K562 (cell line): Measurements from ENCODE around the gene THOP1. TPM values are rescaled to one million over a fixed set of nuclear protein-coding genes. Genes with fewer than 3 reads are reported as not detected.

Experiments used
- ATAC-seq: fragments of 200-7000 bp; cut with Tn5 transposase; 3 replicates; pipeline ENCODE4 v1.9.1; 2020; ENCODE audit warnings: moderate library complexity
- BruUV-seq: library from RNA; stranded (reverse); fragments of 400-500 nt; replicated peaks from 2 replicates; lab custom pipeline; 2021; lab: Mats Ljungman, UMichigan
- CTCF ChIA-PET: fragments of 300-600 bp; formaldehyde crosslinking; extraction: SDS; loops from one replicate; lab custom pipeline; 2021; ENCODE audit warnings: low intra/inter-chr PET ratio; lab: Yijun Ruan, JAX
- POLR2A ChIA-PET: fragments of 300-600, 350-650 bp; sonication (Branson Sonifier 250); formaldehyde crosslinking; extraction: SDS; loops from one replicate; lab custom pipeline; 2021; ENCODE audit warnings: antibody characterized with exemption, inconsistent platforms; lab: Yijun Ruan, JAX
- DNase-seq, 4 experiments: peaks; one replicate each; pipeline versions ENCODE4 v3.0.0 to v3.0.0-alpha.2; 2011 to 2018; ENCODE audit warnings: low spot score in 3 of 4, mixed read lengths in 3 of 4; ENCODE audit errors: extremely low read depth in 1 of 4
- FAIRE-seq: peaks from 2 replicates; lab custom pipeline; 2011; peaks lifted over from hg19 to GRCh38; lab: Jason Lieb, UNC
- H2AFZ ChIP-seq: 2 replicates; pipeline ENCODE4 v1.6.0; 2011; ENCODE audit warnings: low read depth, low read length, control low read depth, inconsistent platforms
- H3K27ac ChIP-seq: fragments of 200-600 bp; 3 replicates; pipeline ENCODE4 v1.8.0; 2011; ENCODE audit warnings: low read depth, mild to moderate bottlenecking, control low read depth, inconsistent platforms, low read length, moderate library complexity, mixed read lengths; ENCODE audit errors: extremely low read depth
- H3K27me3 ChIP-seq, 2 experiments: fragments of 300-600 bp in 1 of 2; 2 replicates in 1 of 2; 3 replicates in 1 of 2; pipeline versions ENCODE4 v1.6.0 to v1.8.0; 2011; ENCODE audit warnings: inconsistent platforms in 2 of 2, low read length in 2 of 2, mild to moderate bottlenecking in 1 of 2, mixed read lengths in 1 of 2, moderate library complexity in 1 of 2; ENCODE audit not compliant: control insufficient read depth in 2 of 2, insufficient read depth in 2 of 2
- H3K36me3 ChIP-seq: fragments of 300-600 bp; 3 replicates; pipeline ENCODE4 v1.8.0; 2011; ENCODE audit warnings: mild to moderate bottlenecking, low read length, inconsistent platforms; ENCODE audit not compliant: control insufficient read depth, insufficient read depth
- H3K4me1 ChIP-seq, 2 experiments: fragments of 200-600 bp in 1 of 2; replicated peaks in 1 of 2; 2 replicates in 1 of 2; 3 replicates in 1 of 2; pipeline versions ENCODE4 v1.5.1 to v1.8.0; 2011; ENCODE audit warnings: inconsistent platforms in 2 of 2, low read length in 2 of 2, mild to moderate bottlenecking in 1 of 2, mixed read lengths in 1 of 2, moderate library complexity in 1 of 2; ENCODE audit not compliant: control insufficient read depth in 2 of 2, insufficient read depth in 2 of 2
- H3K4me2 ChIP-seq: 2 replicates; pipeline ENCODE4 v1.6.1; 2011; ENCODE audit warnings: low read length, control low read depth, inconsistent platforms, mixed read lengths; ENCODE audit not compliant: insufficient read depth
- H3K4me3 ChIP-seq: fragments of 200-600 bp; sonication (generic), shearing (Covaris generic); 2 replicates; pipeline ENCODE4 v1.5.1; 2016; ENCODE audit warnings: control low read depth, inconsistent platforms
- H3K79me2 ChIP-seq: fragments of 200-600 bp; 3 replicates; pipeline ENCODE4 v1.8.0; 2011; ENCODE audit warnings: low read length, inconsistent platforms; ENCODE audit not compliant: control insufficient read depth, insufficient read depth
- H3K9ac ChIP-seq, 2 experiments: 2 replicates each; pipeline versions ENCODE4 v1.6.0 to v1.6.1; 2011; ENCODE audit warnings: low read depth in 2 of 2, low read length in 2 of 2, control low read depth in 1 of 2, inconsistent platforms in 1 of 2, mild to moderate bottlenecking in 1 of 2, mixed read lengths in 1 of 2; ENCODE audit not compliant: insufficient read depth in 1 of 2
- H3K9me1 ChIP-seq: one replicate; pipeline ENCODE4 v1.6.0; 2011; ENCODE audit warnings: inconsistent platforms, mild to moderate bottlenecking, low read length, moderate library complexity; ENCODE audit not compliant: control insufficient read depth, insufficient read depth
- H3K9me3 ChIP-seq: replicated peaks from 2 replicates; pipeline ENCODE4 v1.5.1; 2011; ENCODE audit warnings: low read depth, low read length, inconsistent platforms; ENCODE audit not compliant: control insufficient read depth, insufficient read depth
- H4K20me1 ChIP-seq: replicated peaks from 2 replicates; pipeline ENCODE4 v1.6.1; 2011; ENCODE audit warnings: low read length, inconsistent platforms, mixed read lengths; ENCODE audit not compliant: control insufficient read depth, insufficient read depth
- BACH1 ChIP-seq: fragments of 200-800 bp; sonication (Bioruptor generic); IDR thresholded peaks from 2 replicates; pipeline ENCODE4 v1.6.1; 2016; ENCODE audit warnings: missing genetic modification characterization, missing compliant biosample characterization
- FOXK2 ChIP-seq, 2 experiments: fragments of 450-650 bp; IDR thresholded peaks in 1 of 2; conservative IDR thresholded peaks in 1 of 2; 2 replicates each; pipeline ENCODE4 v1.6.1; 2016; ENCODE audit warnings: low read depth in 2 of 2, mild to moderate bottlenecking in 1 of 2
- MEF2D ChIP-seq: conservative IDR thresholded peaks from 2 replicates; pipeline ENCODE4 v1.6.1; 2016; ENCODE audit warnings: low read depth, missing genetic modification characterization, missing compliant biosample characterization
- POLR2G ChIP-seq: fragments of 200-400 bp; formaldehyde crosslinking; IDR thresholded peaks from 2 replicates; pipeline ENCODE4 v1.6.1; 2017; ENCODE audit warnings: low read depth, mild to moderate bottlenecking, antibody characterized with exemption, low read length, moderate library complexity
- ZFP36 ChIP-seq: fragments of 150-350 bp; IDR thresholded peaks from 2 replicates; pipeline ENCODE4 v1.6.1; 2018; ENCODE audit warnings: low read length, low read depth; ENCODE audit not compliant: partially characterized antibody
- ZNF23 ChIP-seq: fragments of 250-450 bp; sonication (Bioruptor Pico); IDR thresholded peaks from 2 replicates; pipeline ENCODE4 v1.4.0; 2020; ENCODE audit warnings: mild to moderate bottlenecking
- ZNF445 ChIP-seq: fragments of 250-450 bp; sonication (Bioruptor Pico); IDR thresholded peaks from 2 replicates; pipeline ENCODE4 v1.4.0; 2020; ENCODE audit warnings: low read depth, mild to moderate bottlenecking, moderate library complexity
- WGBS: fragments of 100-300 bp; shearing (Covaris generic); methylation state at CpG from one replicate; pipeline ENCODE4 v1.1.6; 2016; ENCODE audit warnings: low coverage, mixed read lengths; ENCODE audit not compliant: insufficient coverage; ENCODE audit errors: missing lambda C conversion rate; 5-methylcytosine and 5-hydroxymethylcytosine counted together
- in situ Hi-C: fragments of 300-500 bp; cut with MboI; formaldehyde crosslinking; loops from 4 replicates; pipeline ENCODE4 v1.15.0; 2018; ENCODE audit warnings: inconsistent platforms, mixed read lengths
- intact Hi-C: fragments of 100-400 bp; cut with micrococcal nuclease; formaldehyde crosslinking; loops from 2 replicates; pipeline ENCODE4 v1.14.2; 2022
- polyA plus RNA-seq, 8 experiments: library from polyadenylated mRNA; depleted of rRNA in 4 of 8; stranded (reverse) in 5 of 8; unstranded in 3 of 8; fragments of >200 nt; fragmentation: Nextera tagmentation in 2 of 8; fragmentation: Illumina TruSeq in 1 of 8; extraction: Ambion mirVana in 2 of 8; extraction: Trizol in 1 of 8; gene quantifications; 2 replicates each; pipeline versions ENCODE4 v1.2.1 to v1.2.3, GENCODE V29; 2011 to 2014; ENCODE audit warnings: inconsistent platforms in 1 of 8, missing spikeins in 1 of 8
- total RNA-seq, 7 experiments: library from RNA; depleted of rRNA in 6 of 7; stranded (reverse); fragments of >200 nt in 6 of 7; fragmentation: Illumina TruSeq in 2 of 7; extraction: Trizol in 2 of 7; gene quantifications; 2 replicates each; pipeline versions ENCODE4 v1.2.1 to v1.2.3, GENCODE V29; 2011 to 2021; ENCODE audit warnings: low replicate concordance in 1 of 7
- TF ChIP-seq, protein P1 (sequence below): fragments of 450-650 bp; IDR thresholded peaks from 2 replicates; pipeline ENCODE4 v1.6.1; 2016

THOP1 gene
- total and polyA plus RNA-seq, 9 of the 15 experiments (the other 6 are each of a cell fraction or from before 2014, with no cell fraction given), result 1.3 to 255 (median 96.1) TPM

DNA sequence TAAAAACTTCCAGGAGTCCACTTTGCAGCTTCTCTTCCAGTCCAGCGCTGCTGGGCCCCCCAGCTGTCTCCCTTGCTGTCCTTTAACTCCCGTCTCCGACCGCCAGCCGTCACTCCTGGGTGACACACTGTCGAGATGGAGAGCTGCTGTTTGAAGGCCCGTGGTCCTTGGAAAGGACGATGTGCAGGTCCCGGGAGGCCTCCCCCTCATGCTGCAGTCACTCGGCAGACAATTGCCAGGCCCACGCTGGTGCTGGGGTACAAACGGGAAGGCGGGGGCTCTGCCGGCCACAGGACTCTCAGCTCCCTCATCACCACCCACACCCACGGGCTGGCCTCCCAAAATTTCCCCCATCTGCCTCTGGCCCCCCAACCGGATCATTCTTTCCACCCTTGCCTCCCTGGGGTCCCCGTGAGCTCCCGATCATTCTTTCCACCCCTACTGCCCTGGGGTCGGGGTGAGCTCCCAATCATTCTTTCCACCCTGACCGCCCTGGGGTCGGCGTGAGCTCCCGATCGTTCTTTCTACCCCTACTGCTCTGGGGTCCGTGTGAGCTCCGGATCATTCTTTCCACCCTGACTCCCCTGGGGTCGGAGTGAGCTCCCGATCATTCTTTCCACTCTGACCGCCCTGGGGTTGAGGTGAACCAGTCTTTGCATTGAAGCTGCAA is 18.3 kb downstream of the THOP1 start:
- TF ChIP-seq POLR2G (peak; percentile 36; the same call in 1 of the 2 replicates), ZNF445 (CRISPR knock-in tag) (no peak), BACH1 (tag) (no peak), ZFP36 (no peak), ZNF23 (CRISPR knock-in tag) (no peak), FOXK2 (conservative IDR thresholded peaks at IDR 0.05 in 1 of 2, IDR thresholded peaks at IDR 0.05 in 1 of 2; ENCODE audit: low read depth in 2 of 2) (no peak), MEF2D (tag) (no peak)
- TF ChIP-seq, protein P1, sequence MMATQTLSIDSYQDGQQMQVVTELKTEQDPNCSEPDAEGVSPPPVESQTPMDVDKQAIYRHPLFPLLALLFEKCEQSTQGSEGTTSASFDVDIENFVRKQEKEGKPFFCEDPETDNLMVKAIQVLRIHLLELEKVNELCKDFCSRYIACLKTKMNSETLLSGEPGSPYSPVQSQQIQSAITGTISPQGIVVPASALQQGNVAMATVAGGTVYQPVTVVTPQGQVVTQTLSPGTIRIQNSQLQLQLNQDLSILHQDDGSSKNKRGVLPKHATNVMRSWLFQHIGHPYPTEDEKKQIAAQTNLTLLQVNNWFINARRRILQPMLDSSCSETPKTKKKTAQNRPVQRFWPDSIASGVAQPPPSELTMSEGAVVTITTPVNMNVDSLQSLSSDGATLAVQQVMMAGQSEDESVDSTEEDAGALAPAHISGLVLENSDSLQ, result no peak
- ATAC-seq (no peak), FAIRE-seq (no peak), DNase-seq (no peak)
- ChIA-PET CTCF (no interaction called here), POLR2A (interaction anchor here (0.5 to 0.8 kb wide), 4 partner anchors 16 to 146 kb away, joined by 3 read pairs; partner anchors contain the start of gene ZNF554)
- Histone ChIP-seq H2AFZ (no peak overlapping the region), H3K9me3 (no peaks in the 10 kb centered on the region), H3K4me3 (no peak overlapping the region), H3K27ac (no peak overlapping the region), H3K9ac (no peak overlapping the region; a peak in 1 of 4 replicates), H3K9me1 (no peaks in the 10 kb centered on the region), H3K27me3 (no peaks in the 10 kb centered on the region), H3K4me1 (peaks cover 0 to 8% of the 10 kb centered on the region in 2 experiments; a peak in 1 of 5 replicates), H3K79me2 (no peaks in the 10 kb centered on the region), H3K4me2 (no peak overlapping the region), H3K36me3 (peaks cover 93% of the 10 kb centered on the region; the same call in 2 of the 3 replicates), H4K20me1 (no peaks in the 10 kb centered on the region)
- no TSS peak for BruUV-seq
- intact Hi-C loops, result no loop called here
- in situ Hi-C loops, result no loop called here
- 95% methylated on average over 19 of the region's 29 CpGs for WGBS
